HG03442 (cell line): ENCODE results near the gene RNF13.
"Not testable (repeated sequence)": the region's sequence is repeated elsewhere in the genome, so short reads cannot be mapped to it uniquely, and the experiment has no call there.

Source experiments
- ATAC-seq: cut with Tn5 transposase; IDR thresholded peaks from one replicate; pipeline ENCODE4 v1.9.1; 2021; ENCODE audit warnings: mild to moderate bottlenecking, moderate library complexity; ENCODE audit not compliant: unreplicated experiment

RNF13 gene

DNA sequence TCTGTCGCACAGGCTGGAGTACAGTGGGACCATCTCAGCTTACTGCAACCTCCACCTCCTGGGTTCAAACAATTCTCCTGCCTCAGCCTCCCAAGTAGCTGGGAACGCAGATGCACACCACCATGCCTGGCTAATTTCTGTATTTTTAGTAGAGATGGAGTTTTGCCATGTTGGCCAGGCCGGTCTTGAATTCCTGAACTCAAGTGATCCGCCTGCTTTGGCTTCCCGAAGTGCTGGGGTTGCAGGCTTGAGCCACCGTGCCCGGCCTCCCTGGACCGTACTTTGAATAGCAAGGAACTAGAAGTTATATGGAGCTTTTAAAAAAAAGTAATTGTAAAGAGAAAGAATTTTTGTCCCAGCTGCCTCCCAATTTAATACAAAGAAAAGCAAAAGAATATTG lies 12.3 kb upstream of the RNF13 start:
- ATAC-seq = no peak

DNA sequence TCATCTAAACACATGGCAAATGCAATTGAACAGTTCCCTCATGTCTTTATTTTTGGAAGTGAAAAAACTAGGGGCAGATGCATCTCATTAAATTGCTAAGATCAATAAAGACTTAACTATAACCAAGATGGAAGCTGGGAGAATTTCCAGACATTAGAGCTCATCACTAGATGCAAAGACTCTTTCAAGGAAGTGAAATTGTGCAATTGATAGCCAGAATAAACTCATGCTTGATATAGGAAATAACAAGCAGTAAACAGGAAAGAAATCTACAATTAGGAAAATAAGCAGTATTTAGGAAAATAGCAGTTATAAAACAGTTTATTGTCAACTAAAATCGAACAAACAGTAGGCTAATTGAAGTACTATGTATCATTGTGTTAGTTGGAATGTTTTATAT lies 11.8 kb upstream of the RNF13 start:
- ATAC-seq = no peak

DNA sequence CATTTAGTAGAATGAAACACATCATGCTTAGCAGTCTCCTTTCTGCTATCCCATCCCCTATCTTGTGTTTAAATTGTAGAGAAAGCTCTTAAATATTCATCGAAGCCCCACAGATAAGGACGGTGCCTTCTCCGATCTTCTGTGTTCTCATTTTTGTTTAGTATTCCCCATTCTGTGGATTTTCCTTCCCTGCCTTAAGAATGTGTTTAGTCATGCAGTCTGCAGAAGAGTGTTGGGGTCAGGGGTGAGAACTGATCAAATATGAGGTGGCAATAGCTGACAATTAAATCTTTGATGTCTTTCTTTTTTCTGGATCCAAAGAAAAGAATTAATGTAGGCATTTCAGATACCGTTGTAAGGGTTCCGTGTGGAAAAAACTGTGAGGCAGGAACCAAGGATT lies 11.4 kb upstream of the RNF13 start:
- ATAC-seq = no peak

DNA sequence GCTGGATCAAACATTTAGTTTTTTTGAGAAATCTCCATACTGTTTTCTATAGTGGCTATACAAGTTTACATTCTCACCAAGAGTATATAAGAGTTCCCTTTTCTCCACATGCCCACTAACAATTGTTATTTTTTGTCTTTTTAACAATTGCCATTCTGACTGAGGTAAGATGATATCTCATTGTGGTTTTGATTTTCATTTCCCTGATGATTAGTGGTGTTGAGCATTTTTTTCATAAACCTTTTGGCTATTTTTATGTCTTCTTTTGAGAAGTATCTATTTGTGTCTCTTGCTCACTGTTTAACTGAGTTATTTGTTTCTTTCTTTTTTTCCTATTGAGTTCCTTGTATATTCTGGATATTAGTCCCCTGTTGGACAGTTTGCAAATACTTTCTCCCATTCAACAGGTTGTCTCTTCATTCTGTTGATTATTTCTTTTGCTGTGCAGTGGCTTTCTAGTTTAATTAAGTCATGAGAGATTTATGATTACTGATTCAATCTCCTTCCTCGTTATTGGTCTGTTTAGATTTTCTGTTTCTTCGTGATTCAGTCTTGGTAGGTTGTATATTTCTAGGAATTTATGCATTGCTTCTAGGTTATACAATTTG lies 6.7 kb upstream of the RNF13 start:
- ATAC-seq = no peak

DNA sequence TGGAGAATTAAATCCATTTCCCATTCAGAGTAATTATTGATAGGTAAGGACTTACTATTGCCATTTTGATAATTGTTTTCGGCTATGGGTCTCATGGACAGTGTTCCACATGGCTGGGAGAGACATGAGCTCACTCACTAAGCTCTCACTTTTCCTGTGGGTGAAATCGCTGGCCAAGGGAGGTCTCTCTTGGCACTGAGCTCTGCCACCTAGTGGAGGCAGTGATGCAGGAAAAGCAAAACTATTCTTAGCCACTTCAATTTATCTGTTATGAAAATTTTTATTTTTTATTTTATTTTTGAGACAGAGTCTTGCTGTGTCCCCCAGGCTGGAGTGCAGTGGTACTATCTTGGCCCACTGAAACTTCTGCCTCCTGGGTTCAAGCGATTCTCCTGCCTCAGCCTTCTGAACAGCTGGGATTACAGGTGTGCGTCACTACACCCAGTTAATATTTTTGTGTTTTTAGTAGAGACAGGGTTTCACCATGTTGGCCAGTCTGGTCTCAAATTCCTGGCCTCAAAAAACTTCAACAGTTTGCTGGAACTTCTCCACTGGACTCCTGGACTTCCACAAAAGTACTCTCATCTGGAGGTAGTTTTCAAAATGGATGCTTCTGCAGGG lies 4.7 kb upstream of the RNF13 start:
- no peak for ATAC-seq

DNA sequence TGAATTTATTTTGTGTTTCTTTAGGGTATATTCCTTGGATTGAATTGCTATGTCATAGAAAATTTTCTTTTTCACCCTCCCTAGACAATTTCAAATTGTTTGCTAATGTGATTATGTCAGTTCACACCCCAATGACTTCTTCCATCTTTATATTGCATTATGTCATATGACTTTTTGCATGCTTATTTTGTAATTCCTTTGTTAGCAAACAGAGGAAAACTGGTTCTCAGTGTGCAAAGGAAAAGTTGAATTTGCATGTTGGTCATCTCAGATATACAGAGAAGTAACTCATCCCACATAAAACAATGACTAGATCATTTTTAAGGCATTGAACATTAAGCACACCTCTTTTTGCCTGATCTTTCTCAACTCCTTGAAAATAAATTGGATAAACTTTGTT lies 3.3 kb upstream of the RNF13 start:
- ATAC-seq = no peak

DNA sequence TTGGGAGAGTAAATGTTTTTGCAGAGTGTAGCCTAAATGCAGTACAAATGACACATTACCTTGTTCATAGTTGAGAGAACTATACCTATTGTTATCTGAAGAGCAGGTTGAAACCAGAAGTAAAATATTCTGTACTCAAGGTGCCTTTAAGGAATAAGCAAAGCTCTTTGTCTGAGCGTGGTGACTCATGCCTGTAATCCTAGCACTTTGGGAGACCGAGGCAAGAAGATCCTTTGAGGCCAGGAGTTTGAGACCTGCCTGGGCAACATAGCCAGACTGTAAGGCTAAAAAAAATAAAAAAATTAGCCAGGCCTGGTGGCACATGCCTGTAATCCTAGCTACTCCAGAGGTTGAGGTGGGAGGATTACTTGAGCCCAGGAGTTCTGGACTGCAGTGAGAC lies 2.2 kb upstream of the RNF13 start:
- ATAC-seq = no peak

DNA sequence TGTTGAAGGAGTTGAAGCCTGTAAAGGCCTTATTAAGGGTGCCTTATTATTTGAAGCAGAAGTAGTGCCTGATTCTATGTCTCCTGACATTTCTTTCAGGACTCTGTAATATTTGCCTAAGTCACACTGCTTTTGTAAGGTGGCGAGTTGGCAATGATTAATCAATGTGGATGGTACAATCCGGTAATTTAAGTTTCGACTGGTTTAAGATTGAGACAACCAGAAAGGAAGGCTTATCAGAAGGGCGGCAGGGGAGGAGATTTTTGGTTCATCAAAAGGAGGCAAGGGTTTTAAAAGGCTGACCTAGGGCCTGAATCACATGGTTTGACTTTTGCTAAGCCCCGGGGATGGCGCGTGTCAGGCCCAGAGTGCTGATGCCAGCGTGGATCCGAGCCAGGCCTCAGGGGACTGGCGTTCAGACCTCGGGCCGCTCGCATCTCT lies 830 bp upstream of the RNF13 start:
- no peak for ATAC-seq

DNA sequence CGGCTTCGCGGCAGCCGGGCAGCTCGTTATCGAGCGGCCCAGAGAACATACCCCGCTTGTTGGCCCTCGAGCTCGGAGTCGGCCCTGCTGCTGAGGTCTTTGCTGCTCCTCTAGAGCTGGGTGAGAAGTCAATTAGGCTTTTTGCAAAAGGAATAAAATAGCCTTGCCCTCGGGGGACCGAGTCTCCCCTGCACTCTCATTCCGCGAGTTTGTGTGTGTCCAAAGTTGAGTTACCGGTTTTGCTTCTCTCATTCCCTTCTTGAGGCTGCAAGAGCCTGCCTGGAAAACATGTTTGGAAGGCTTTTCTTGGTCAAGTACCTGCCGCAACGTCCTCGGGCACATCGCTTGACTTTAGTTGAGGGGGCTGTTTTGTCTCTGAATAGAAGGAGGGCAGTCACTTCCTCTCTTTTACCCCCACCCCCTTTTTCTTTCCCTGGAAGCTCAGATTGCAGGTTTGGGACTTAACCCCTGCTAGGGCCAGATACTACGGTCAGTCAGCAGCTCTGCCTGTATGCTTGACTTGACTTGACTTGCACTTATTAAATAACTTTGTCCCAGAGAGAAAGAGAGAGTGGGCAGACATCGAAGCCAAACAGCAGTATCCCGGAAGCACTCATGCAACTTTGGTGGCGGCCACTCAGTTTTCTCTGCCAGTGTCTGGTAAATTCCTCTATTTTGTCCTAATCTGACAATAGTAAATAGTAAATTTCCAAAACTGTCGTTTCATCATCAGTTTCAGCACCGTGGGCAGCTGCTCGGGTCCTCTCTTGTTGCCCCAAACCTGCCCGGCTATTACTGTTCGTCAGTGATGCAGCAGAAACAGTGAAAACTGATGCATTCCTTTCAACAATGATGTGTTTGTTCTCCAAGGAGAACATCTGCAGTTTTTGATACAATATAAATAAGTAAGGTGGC lies 609 bp downstream of the RNF13 start:
- ATAC-seq = peak; percentile 14

DNA sequence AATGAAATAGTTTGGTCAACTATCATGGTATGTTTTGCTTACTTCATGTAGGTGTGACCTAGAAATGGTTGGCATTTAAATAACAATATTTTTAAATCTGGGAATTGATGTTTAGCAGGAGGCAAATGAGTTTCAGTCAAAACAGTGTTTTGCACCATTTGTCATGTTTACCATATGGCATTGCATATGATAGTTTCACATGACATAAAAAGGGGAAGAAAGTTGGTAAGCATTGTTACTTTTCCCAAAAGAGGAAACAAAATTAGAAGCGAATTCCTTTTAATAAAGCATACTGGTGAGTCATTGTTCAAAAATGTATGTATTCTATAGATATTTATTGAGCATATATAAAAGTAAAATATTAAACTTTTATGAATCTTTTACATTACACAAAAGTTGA lies 2.3 kb downstream of the RNF13 start:
- no peak for ATAC-seq

DNA sequence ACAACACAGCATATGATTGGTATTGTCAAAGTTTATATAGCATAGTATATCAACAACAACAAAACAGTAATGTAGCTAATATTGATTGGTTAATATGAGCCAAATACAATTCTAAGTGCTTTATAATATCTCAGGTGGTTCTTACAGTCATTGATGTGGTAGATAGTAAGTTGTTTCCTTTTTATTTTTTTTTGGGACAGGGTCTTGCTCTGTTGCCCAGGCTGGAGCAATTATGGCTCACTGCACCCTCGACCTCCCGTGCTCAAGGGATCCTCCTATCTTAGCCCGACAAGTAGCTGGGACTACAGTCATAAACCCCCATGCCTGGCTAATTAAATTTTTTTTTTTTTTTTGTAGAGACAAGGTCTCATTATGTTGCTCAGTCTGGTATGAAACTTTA lies 2.7 kb downstream of the RNF13 start:
- ATAC-seq = no peak

DNA sequence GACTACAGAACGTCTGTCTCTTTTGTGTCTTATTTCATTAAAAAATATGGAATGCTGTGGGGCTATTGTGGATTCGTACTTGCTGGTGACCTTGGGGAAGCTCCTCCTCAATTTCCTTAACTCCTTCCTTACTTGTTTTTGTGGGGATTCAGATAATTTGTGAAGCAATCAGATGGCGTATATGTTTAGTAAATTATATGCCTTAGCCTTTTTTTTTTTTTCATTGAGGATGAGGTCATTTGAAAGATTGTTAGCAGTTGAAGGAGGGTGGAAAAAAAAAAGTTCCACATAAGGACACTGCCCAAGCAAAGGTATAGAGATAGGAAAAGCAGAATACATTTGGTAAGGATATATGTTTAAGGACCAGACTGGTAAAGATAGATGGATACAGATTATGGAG lies 3.3 kb downstream of the RNF13 start:
- no peak for ATAC-seq

DNA sequence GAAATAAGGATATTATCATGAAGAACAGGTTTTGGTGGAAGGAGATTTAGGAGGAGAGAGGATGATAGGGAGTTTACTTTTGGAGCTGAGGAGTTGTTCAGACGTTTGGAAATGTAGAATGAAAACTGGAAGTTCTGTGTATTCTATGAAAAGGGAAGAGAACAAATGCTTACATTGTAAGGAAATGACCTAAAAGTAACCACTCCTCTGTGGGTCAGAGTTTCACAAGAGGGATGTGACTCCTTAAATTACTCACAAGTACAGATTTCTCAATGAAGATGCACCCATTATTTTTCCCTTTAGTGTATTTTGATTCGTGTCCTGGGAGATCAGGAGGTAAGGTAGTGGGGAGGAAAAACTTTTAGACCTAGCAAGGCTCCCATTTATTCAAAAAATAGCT lies 4.0 kb downstream of the RNF13 start:
- no peak for ATAC-seq

DNA sequence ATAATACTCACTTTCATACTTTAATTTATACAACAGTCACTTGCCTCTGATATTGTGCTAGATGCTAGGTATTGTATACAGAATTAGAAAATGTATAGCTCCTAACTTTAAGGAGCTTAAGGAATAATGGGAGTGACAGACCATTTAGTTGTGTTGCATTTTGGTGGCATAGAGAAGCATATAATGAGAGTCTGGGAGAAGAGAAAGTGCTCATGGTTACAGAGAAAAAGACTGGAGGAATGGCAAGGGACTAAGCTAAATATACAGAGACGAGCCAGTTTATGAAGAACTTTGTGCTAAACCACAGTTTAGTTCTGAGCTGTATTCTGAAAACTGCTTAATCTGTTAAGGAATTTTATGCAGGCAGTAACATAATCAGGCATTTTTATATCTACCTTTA lies 6.4 kb downstream of the RNF13 start:
- ATAC-seq = no peak

DNA sequence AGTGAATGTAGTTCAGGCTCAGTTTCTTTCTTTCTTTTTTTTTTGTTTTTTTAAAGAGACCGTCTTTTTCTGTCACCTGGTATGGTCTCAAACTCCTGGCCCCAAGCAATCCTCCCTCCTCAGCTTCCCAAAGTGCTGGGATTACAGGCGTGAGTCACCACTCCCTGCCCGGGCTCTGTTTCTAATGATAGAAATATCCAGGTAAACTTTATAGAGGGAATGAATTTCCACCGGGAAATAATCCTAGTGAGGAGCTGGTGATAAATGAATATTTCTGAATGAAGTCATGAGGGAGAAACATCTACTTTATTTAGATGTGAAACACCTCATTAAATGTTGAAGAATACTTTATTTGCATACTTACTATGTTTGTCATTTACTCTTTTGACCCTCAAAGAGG lies 7.2 kb downstream of the RNF13 start:
- ATAC-seq = no peak

DNA sequence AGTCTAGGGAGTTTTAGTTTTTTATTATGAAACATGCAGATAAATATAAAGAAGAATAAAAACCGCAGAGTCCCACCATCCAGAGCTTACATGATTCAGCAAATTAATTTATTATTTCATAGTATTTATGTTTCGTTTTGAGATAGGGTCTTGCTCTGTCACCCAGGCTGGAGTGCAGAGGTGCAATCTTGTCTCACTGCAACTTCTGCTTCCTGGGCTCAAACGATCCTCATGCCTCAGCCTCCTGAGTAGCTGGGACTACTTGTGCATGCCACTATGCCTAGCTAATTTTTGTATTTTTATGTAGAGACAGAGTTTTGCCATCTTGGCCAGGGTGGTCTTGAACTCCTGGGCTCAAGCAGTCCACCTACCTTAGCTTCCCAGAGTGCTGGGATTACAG lies 13.6 kb downstream of the RNF13 start:
- ATAC-seq = no peak

DNA sequence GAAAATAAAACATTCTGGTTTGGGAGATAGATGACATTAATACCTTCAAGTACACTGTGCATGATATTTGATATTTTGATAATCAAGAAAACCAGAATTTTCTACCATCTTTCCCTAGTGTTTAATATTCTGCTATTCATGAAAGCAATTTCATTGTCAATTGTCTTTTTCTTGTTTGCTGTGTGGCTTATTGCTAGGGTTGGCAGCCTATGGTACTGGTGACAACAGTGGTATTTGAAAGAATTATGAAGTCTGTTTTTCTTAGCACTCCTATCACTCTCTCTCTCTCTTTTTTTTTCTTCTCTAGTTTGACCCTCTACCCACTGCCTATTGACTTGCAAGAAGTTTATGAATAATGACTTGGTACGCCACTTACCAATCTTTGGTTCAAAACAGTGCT lies 15.4 kb downstream of the RNF13 start:
- ATAC-seq = no peak

DNA sequence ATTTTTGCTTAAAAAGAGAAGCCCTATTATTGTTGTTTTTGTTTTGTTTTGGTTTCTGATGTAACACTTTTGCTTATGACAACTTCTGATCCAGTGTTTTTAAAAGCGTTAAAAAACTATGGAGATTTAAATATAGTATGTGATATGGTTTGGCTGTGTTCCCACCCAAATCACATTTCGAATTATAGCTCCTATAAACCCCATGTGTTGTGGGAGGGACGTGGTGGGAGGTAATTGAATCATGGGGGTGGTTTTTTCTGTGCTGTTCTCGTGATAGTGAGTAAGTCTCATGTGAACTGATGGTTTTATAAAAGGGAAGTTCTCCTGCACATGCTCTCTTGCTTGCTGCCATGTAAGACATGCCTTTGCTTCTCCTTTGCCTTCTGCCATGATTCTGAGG lies 16.6 kb downstream of the RNF13 start:
- not testable (repeated sequence) for ATAC-seq

DNA sequence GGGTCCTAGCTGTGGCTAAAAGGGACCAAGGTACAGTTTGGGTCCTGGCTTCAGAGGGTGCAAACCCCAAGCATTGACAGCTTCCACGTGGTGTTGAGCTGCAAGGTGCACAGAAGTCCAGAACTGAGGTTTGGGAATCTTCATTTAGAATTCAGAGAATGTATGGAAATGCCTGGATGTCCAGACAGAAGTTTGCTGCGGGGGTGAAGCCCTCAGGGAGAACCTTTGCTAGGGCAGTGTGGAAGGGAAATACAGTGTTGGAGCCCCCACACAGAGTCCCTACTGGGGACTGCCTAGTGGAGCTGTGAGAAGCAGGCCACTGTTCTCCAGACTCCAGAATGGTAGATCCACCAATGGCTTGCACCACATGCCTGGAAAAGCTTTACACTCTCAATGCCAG lies 17.9 kb downstream of the RNF13 start:
- ATAC-seq = no peak

DNA sequence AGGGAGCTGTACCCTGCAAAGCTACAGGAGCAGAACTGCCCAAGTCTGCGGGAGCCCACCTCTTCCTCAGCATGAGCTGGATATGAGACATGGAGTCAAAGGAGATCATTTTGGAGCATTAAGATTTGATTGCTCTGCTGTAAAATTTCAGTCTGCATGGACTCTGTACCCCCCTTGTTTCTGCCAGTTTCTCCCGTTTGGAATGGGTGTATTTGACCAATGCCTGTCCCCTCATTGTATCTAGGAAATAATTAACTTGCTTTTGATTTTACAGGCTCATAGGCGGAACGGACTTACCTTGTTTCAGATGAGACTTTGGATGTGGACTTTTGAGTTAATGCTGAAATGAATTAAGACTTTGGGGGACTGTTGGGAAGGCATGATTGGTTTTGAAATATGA lies 18.3 kb downstream of the RNF13 start:
- ATAC-seq = no peak

DNA sequence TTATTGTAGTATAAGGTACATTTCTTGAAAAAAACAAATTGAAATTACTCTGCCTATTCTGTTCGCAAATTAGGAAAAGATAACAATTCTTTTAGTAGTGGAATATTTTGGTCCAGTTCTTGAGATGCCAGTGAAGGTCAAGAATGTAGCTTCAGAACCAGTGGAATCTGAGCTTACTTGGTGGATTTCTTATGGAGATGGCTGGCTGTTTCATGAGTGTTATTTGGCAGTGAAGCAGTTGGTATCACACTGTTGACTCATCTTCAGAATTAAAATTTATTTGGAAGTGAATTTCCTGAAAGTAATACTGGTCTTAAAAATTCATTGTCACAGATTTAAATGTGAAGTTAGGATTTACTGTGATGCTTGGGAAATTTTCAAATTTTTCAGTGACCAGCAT lies 19.1 kb downstream of the RNF13 start:
- no peak for ATAC-seq

DNA sequence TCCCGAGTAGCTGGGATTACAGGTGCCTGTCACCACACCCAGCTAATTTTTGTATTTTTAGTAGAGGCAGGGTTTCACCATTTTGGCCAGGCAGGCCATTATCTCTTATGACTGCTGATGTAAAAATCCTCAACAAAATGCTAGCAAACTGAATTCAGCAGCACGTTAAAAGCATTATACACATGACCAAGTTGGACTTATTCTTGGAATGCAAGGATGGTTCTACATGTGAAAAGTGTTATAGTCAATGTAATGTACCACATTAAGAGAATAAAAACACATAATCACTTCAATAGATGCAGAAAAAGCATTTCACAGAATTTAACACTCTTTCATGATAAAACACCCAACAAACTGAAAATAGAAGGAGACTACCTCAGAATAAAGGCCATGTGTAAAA lies 20.2 kb downstream of the RNF13 start:
- ATAC-seq = no peak
